Thyroid gland (tissue), 4 donors: ENCODE results near the gene TBC1D17.

Experiments
- CTCF ChIP-seq, 6 experiments: fragments of 200-600 bp in 3 of 6; fragments of 450-650 bp in 3 of 6; sonication (generic) in 3 of 6; IDR thresholded peaks; one replicate each; pipeline ENCODE4 v1.5.1; 2016 to 2019; ENCODE audit warnings: antibody characterized with exemption in 6 of 6, mild to moderate bottlenecking in 2 of 6, inconsistent platforms in 1 of 6, moderate library complexity in 1 of 6
- POLR2A ChIP-seq, 2 donors: fragments of 450-650 bp; IDR thresholded peaks; one replicate each; pipeline ENCODE4 v1.6.1; 2017; ENCODE audit warnings: antibody characterized with exemption in 2 of 2, mild to moderate bottlenecking in 2 of 2, moderate library complexity in 1 of 2

DNA sequence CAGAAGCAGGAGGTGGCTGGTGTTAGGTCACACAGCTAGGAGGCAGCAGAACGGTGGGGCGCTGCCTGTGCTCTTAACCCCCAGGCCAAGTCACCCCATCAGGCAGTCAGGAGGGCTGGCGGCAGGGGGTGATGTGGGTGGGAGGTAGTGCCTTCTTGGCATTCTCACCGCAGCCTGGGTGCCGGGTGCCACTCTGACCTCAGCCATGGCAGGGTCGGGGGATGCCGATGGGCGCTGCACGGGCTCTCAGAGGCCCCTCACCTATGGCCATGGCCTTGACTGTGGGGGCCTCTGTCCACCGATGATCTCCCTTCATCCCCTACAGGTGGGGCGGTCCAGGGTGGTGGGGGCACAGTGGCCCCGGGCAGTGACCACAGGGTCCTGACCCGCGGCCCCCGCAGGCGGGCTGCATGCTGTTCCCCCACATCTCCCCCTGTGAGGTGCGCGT, 20.9 kb upstream of the TBC1D17 start:
- no peak for TF ChIP-seq POLR2A (IDR thresholded peaks at IDR 0.05)
- TF ChIP-seq CTCF (IDR thresholded peaks at IDR 0.05) = no peak
